SK-N-MC (cell line): ENCODE measurements around the gene GEN1.

Source experiments
- EZH2 ChIP-seq: fragments of 200-600 bp; sonication (generic); IDR thresholded peaks from one replicate; pipeline ENCODE4 v1.6.1; 2017; ENCODE audit warnings: antibody characterized with exemption
- POLR2AphosphoS5 ChIP-seq: IDR thresholded peaks from 2 replicates; pipeline ENCODE4 v1.6.1; 2012; ENCODE audit warnings: mild to moderate bottlenecking, low read depth, low read length, borderline replicate concordance

GRCh38 chr2:17765398-17765797 lies 11.5 kb downstream of the GEN1 start:
- TF ChIP-seq POLR2AphosphoS5: no peak
- TF ChIP-seq EZH2: no peak
